Retina (tissue), 1 donor: ENCODE measurements around the gene MAPKBP1.

Source experiments
- DNase-seq: peaks from one replicate; pipeline ENCODE4 v3.0.0-alpha.2; 2016

MAPKBP1 gene

GRCh38 chr15:41810651-41811431 is 36.6 kb downstream of the MAPKBP1 start:
- no peak for DNase-seq

- DNase-seq, result peak; percentile 66
These were observed 37.3 kb downstream of the MAPKBP1 start for GRCh38 chr15:41811432-41812195.

- no peak for DNase-seq
These were observed 38.6 kb downstream of the MAPKBP1 start for GRCh38 chr15:41812820-41813375.

- no peak for DNase-seq
These were observed 39.1 kb downstream of the MAPKBP1 start for GRCh38 chr15:41813426-41813825.

- no peak for DNase-seq
These were observed 40.2 kb downstream of the MAPKBP1 start for GRCh38 chr15:41814534-41814933.

- DNase-seq, result no peak
These were observed 42.5 kb downstream of the MAPKBP1 start for GRCh38 chr15:41816788-41817187.

GRCh38 chr15:41817327-41817726 is 43.0 kb downstream of the MAPKBP1 start:
- DNase-seq, result no peak

GRCh38 chr15:41817781-41818180 is 43.5 kb downstream of the MAPKBP1 start:
- DNase-seq, result no peak

- DNase-seq, result no peak
These were observed 45.3 kb downstream of the MAPKBP1 start for GRCh38 chr15:41819455-41820050.

- DNase-seq, result no peak
These were observed 46.6 kb downstream of the MAPKBP1 start for GRCh38 chr15:41820791-41821423.

GRCh38 chr15:41821831-41822230 is 47.5 kb downstream of the MAPKBP1 start:
- no peak for DNase-seq

GRCh38 chr15:41822471-41822870 is 48.2 kb downstream of the MAPKBP1 start:
- DNase-seq, result no peak

- no peak for DNase-seq
These were observed 48.7 kb downstream of the MAPKBP1 start for GRCh38 chr15:41822957-41823356.

- no peak for DNase-seq
These were observed 49.2 kb downstream of the MAPKBP1 start for GRCh38 chr15:41823502-41823901.

GRCh38 chr15:41824062-41824745 is 49.9 kb downstream of the MAPKBP1 start:
- DNase-seq, result no peak

- DNase-seq, result no peak
These were observed 50.9 kb downstream of the MAPKBP1 start for GRCh38 chr15:41825145-41825544.

GRCh38 chr15:41825572-41826535 is 51.6 kb downstream of the MAPKBP1 start:
- DNase-seq, result no peak

GRCh38 chr15:41827290-41827879 is 53.1 kb downstream of the MAPKBP1 start:
- peak; percentile 73 for DNase-seq

- DNase-seq, result peak; percentile 92
These were observed 53.9 kb downstream of the MAPKBP1 start, which contains the start of gene JMJD7 for GRCh38 chr15:41827880-41828806. TSS of gene JMJD7 (plus strand) at chr15:41828092. CDS start at chr15:41828125, 33 bp downstream.

GRCh38 chr15:41828807-41829141 is 54.5 kb downstream of the MAPKBP1 start:
- no peak for DNase-seq
